HG03565 (cell line): ENCODE measurements around the gene PROSER1.
"Not testable (repeated sequence)": the region's sequence is repeated elsewhere in the genome, so short reads cannot be mapped to it uniquely, and the experiment has no call there.

Source experiments
- ATAC-seq: cut with Tn5 transposase; IDR thresholded peaks from one replicate; pipeline ENCODE4 v1.9.1; 2021; ENCODE audit warnings: mild to moderate bottlenecking, moderate library complexity; ENCODE audit not compliant: unreplicated experiment

Gene PROSER1

DNA sequence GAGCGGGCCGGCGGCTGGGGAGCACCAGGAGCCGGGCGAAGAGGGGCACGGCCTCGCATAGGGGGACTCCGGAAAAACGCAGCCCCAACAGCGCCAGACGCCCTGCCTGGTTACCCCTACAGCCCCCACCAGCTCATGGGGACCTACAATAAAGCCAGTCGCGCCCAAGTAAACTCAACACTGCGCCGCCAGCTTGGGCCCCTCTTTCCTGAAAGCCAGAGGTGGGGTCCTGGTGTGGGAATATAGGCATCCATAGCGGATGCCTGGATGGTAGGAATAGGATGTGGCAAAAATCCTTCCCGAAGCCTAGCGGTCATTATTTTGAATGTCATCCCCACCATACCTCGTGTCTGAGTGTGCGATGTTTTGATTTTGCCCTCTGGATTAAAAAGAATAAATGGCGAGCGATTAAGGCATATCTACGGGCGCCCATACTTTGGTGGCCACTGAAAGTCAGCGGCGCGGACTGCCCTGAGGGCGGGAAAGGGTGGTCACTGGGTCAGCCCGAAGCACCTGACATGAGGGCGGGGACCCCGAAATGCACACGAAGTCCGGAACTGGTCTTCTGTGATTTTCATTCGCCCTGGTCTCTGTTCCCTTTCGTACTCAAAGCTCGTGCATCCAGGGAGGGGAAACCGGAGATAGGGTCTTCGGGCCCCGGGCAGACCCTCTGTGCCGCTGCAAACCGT is at the start of gene PROSER1, which contains the start of gene NHLRC3:
Gene PROSER1, minus strand, starts transcription at position 210 of the 689 bp plus-strand sequence. CDS start 847 bp downstream, outside the sequence.
Gene NHLRC3, plus strand, starts transcription at position 577 of the 689 bp plus-strand sequence. CDS start 184 bp downstream, outside the sequence.
- ATAC-seq = peak; percentile 57

DNA sequence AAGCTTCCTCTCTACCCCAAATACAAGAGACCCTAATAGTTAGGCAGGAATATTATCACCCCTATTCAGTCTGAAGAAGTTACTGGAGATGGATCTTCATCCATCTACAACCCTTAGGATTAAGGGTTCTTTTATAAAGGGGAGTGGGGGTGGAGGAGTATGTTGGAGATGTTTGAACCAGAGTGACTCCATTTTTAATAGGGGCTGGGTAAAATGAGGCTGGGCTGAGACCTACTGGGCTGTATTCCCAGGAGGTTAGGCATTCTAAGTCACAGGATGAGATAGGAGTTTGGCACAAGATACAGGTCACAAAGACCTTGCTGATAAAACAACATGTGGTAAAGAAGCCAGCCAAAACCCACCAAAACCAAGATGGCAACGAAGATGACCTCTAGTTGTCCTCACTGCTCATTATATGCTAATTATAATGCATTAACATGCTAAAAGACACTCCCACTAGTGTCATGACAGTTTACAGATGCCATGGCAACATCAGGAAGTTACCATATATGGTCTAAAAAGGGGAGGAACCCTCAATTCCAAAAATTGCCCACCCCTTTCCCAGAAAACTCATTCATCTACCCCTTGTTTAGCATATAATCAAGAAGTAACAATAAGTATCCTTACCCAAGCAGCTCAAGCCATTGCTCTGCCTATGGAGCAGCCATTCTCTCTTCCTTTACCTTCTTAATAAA is 48.5 kb upstream of the PROSER1 start:
- not testable (repeated sequence) for ATAC-seq

- ATAC-seq = no peak
Measured at GRCh38 chr13:39073983-39074382, 36.1 kb upstream of the PROSER1 start.

GRCh38 chr13:39072842-39073241 is 35.0 kb upstream of the PROSER1 start:
- no peak for ATAC-seq

DNA sequence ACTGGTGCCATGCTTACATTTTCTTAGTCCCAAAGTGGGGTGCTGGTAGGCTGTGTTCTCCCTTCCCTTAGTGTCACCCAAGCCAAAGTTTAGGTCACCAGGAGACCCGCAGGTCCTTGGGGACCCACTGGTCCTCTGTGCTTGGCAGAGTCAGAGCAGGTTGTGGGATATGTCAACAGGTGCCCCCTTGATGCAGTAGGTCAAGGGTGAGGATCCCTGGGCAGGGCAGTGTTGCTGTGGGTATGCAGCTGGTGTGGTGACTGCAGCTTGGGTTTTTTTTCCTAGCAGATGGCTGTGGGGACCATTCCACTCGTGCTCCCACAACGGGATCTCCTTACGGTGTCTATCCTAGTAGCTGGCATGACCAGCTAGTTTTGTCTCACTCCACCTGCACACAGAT is 24.1 kb upstream of the PROSER1 start:
- ATAC-seq = no peak

DNA sequence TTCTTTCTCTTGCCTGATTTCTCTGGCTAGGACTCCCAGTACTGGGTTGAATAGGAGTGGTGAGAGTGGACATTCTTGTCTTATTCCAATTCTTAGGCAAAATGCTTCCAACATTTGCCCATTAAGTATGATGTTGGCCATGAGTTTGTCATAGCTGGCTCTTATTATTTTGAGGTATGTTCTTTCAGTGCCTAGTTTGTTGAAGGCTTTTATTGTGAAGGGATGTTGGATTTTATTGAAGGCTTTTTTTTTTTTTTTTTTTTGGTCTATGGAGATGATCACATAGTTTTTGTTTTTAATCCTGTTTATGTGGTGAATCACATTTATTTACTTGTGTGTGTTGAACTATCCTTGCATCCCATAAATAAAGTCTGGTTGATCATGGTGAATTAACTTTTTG is 20.2 kb upstream of the PROSER1 start:
- no peak for ATAC-seq

DNA sequence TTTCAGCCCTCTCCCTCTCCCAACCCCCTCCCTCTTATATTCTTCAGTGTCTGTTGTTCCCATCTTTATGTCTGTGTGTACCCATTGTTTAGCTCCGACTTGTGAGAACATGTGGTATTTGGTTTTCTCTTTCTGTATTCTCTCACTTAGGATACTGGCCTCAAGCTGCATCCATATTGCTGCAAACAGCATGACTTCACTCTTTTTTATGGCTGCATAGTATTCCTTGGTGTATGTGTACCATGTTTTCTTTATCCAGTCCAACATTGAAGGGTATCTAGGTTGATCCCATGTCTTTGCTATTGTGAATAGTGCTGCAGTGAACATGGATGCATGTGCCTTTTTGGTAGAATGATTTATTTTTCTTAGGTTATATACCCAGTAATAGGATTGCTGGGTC is 18.1 kb upstream of the PROSER1 start:
- no peak for ATAC-seq

GRCh38 chr13:39054112-39054511 is 16.2 kb upstream of the PROSER1 start:
- ATAC-seq = no peak

- ATAC-seq = no peak
Measured at GRCh38 chr13:39052944-39053343, 15.1 kb upstream of the PROSER1 start.

DNA sequence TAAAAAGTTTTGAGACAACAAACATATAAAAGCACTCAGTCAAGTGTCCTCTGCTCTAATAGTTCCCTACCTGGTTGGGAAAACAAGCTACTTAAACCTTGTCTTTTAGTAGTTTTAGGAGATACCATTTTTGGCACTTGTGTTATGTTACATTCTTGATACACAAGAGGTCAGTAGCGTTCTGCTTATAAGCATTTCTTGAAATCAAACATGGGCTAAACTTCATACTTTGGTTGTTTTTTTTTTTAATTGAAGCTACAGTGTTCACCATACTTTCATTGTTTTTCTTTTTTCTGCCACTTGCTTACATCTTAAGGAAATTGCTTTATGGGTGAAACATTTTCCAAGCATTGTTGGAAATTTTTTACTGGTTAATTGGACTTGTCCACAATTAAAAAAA is 13.3 kb upstream of the PROSER1 start:
- peak; percentile 53 for ATAC-seq

DNA sequence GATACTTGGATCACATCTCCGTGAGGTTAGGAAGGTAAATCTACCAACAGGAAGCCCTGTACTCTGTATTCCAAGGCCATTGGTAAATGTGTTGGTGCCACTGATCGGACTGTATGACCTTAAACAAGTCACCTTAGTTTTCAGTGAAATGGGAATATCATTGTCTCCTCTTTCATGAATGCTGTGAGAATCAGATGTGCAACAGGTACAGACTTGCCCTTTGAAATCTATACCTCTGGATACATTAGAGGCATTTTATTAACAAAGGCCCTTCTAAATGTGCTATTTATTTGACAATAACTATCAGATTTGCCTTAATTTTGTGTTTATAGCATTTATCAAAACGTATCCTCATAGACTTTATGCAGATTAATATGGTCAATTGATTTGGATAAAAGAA is 11.4 kb upstream of the PROSER1 start:
- ATAC-seq = no peak

GRCh38 chr13:39048806-39049205 is 10.9 kb upstream of the PROSER1 start:
- ATAC-seq = no peak

- no peak for ATAC-seq
Measured at GRCh38 chr13:39047560-39047959, 9.7 kb upstream of the PROSER1 start.

- peak; percentile 88 for ATAC-seq
Measured at GRCh38 chr13:39044536-39044935, 6.6 kb upstream of the PROSER1 start.

GRCh38 chr13:39040206-39040605 is 2.3 kb upstream of the PROSER1 start:
- ATAC-seq = no peak

- no peak for ATAC-seq
Measured at GRCh38 chr13:39039041-39039440, 1.2 kb upstream of the PROSER1 start.

DNA sequence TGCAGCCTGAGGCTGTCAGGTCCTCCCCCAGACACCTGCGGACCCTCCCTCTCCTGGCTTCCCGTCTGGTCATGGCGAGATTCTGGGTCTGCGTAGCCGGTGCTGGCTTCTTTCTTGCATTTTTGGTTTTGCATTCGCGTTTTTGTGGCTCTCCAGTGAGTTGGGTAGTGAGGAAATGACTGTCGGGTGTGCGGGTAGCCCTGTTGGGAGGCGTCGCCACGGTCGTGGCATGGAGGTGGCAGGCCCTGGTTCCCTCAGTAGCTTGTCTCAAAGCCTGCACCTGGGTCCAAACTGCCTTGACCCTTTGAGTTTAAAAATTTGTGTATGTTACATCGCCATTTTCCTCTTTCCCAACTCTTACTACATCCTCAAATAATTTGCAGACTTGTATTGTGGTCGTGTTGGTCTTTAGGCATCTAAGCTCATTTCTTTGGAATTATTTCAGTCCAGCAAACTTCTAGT is 711 bp upstream of the PROSER1 start:
- ATAC-seq = peak; percentile 17

DNA sequence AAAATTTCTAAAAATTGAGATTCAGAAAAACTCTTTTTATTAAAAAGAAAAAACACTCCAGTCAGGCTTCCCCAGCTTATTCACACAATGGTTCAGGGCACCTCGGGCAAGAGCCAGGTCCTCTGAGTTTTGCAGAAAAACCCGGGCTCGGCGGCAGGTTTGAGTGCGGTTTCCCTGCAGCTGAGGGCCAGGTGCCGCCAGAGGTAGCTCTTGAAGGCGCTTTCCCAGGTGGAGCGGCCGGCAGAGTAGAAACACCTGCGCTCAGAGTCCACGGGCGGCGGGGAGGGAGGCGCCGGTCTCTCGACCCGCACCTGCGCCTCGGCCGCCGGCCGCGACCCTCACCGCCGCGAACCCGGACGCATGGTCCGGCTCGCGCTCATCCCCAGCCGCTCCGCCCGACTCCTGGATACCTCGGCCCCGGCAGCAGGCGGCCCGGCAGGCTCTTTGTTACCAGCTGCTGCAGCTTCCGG is 444 bp downstream of the PROSER1 start:
- no peak for ATAC-seq

GRCh38 chr13:39036212-39036611 is 1.7 kb downstream of the PROSER1 start:
- no peak for ATAC-seq

- no peak for ATAC-seq
Measured at GRCh38 chr13:39035799-39036198, 2.1 kb downstream of the PROSER1 start.

- no peak for ATAC-seq
Measured at GRCh38 chr13:39035204-39035603, 2.7 kb downstream of the PROSER1 start.

GRCh38 chr13:39034085-39034484 is 3.8 kb downstream of the PROSER1 start:
- no peak for ATAC-seq
